NT2/D1 (cell line): Measurements from ENCODE around the gene RMRP.

ENCODE experiments used
- DNase-seq: peaks from one replicate; pipeline ENCODE4 v3.0.0-alpha.2; 2011; ENCODE audit warnings: low read depth, low spot score
- H3K27me3 ChIP-seq: 2 replicates; pipeline ENCODE4 v1.6.0; 2011; ENCODE audit warnings: mild to moderate bottlenecking; ENCODE audit not compliant: insufficient read length, insufficient read depth
- H3K36me3 ChIP-seq: 2 replicates; pipeline ENCODE4 v1.6.1; 2011; ENCODE audit warnings: mild to moderate bottlenecking, low read length, mixed read lengths; ENCODE audit not compliant: insufficient read depth, insufficient read length
- H3K4me1 ChIP-seq: 2 replicates; pipeline ENCODE4 v1.5.1; 2011; ENCODE audit not compliant: insufficient read depth, insufficient read length
- H3K4me3 ChIP-seq: 2 replicates; pipeline ENCODE4 v1.5.1; 2011; ENCODE audit warnings: low read depth; ENCODE audit not compliant: insufficient read length
- H3K9ac ChIP-seq: 2 replicates; pipeline ENCODE4 v1.6.0; 2011; ENCODE audit warnings: low read depth; ENCODE audit not compliant: insufficient read length
- H3K9me3 ChIP-seq: 2 replicates; pipeline ENCODE4 v1.5.1; 2011; ENCODE audit warnings: mild to moderate bottlenecking, low read length; ENCODE audit not compliant: insufficient read depth
- SUZ12 ChIP-seq: IDR thresholded peaks from 2 replicates; pipeline ENCODE4 v1.6.1; 2011; ENCODE audit not compliant: insufficient read length, insufficient read depth; ENCODE audit errors: extremely low read depth
- YY1 ChIP-seq: IDR thresholded peaks from 2 replicates; pipeline ENCODE4 v1.6.1; 2011; ENCODE audit not compliant: insufficient read length, insufficient read depth
- ZNF274 ChIP-seq: IDR thresholded peaks from 2 replicates; pipeline ENCODE4 v1.6.1; 2011; ENCODE audit warnings: mild to moderate bottlenecking, low read depth, low read length

RMRP gene

GRCh38 chr9:35658137-35658967, 533 bp upstream of the RMRP start, which contains the start of gene CCDC107:
Gene CCDC107, plus strand, starts transcription at chr9:35658292. Its CDS starts 88 bp downstream, at chr9:35658380.
- H3K36me3 ChIP-seq: peaks cover 35% of the 10 kb centered on the region
- peak; percentile 66 for DNase-seq
- H3K9ac ChIP-seq: peak within 1 kb of the TSS; percentile 97
- TF ChIP-seq YY1 (peak; percentile 50), ZNF274 (no peak)
- peaks cover 2% of the 10 kb centered on the region for H3K4me1 ChIP-seq
- no peaks in the 10 kb centered on the region for H3K9me3 ChIP-seq
- peak within 1 kb of the TSS; percentile 84 for H3K4me3 ChIP-seq
- peaks cover 7% of the 10 kb centered on the region for H3K27me3 ChIP-seq

- TF ChIP-seq ZNF274 (no peak), SUZ12 (no peak), YY1 (no peak)
- Histone ChIP-seq H3K4me1 (peaks cover under 1% of the 10 kb centered on the region), H3K9ac (peak overlapping the region; percentile 34), H3K9me3 (no peaks in the 10 kb centered on the region), H3K4me3 (peak overlapping the region; percentile 34), H3K36me3 (peaks cover 21% of the 10 kb centered on the region), H3K27me3 (peaks cover 7% of the 10 kb centered on the region)
- DNase-seq: no peak
Measured at GRCh38 chr9:35656831-35657545, 831 bp downstream of the RMRP start.

GRCh38 chr9:35656348-35656747, 1.5 kb downstream of the RMRP start:
- Histone ChIP-seq H3K36me3 (peaks cover 15% of the 10 kb centered on the region), H3K4me3 (no peak overlapping the region), H3K9me3 (no peaks in the 10 kb centered on the region), H3K27me3 (peaks cover 7% of the 10 kb centered on the region), H3K9ac (no peak overlapping the region), H3K4me1 (peaks cover 4% of the 10 kb centered on the region)
- no peak for DNase-seq
- TF ChIP-seq YY1 (no peak), ZNF274 (no peak), SUZ12 (no peak)

GRCh38 chr9:35653611-35654010, 4.2 kb downstream of the RMRP start:
- Histone ChIP-seq H3K36me3 (no peaks in the 10 kb centered on the region), H3K27me3 (peaks cover 7% of the 10 kb centered on the region), H3K4me3 (no peak overlapping the region), H3K4me1 (peaks cover 22% of the 10 kb centered on the region), H3K9me3 (no peaks in the 10 kb centered on the region), H3K9ac (no peak overlapping the region)
- no peak for DNase-seq
- TF ChIP-seq SUZ12: no peak

GRCh38 chr9:35652829-35653209, 5.0 kb downstream of the RMRP start:
- H3K27me3 ChIP-seq: peaks cover 15% of the 10 kb centered on the region
- H3K36me3 ChIP-seq: no peaks in the 10 kb centered on the region
- DNase-seq: no peak
- no peak for TF ChIP-seq YY1
- TF ChIP-seq SUZ12: no peak
- TF ChIP-seq ZNF274: no peak
- no peaks in the 10 kb centered on the region for H3K9me3 ChIP-seq
- no peak overlapping the region for H3K9ac ChIP-seq
- no peak overlapping the region for H3K4me3 ChIP-seq
- H3K4me1 ChIP-seq: peaks cover 22% of the 10 kb centered on the region

- DNase-seq: no peak
- peaks cover 22% of the 10 kb centered on the region for H3K27me3 ChIP-seq
- H3K9ac ChIP-seq: no peak overlapping the region
Measured at GRCh38 chr9:35651956-35652828, 5.6 kb downstream of the RMRP start.

More at GRCh38 chr9:35651956-35652828, 5.6 kb downstream of the RMRP start:
- TF ChIP-seq SUZ12: no peak
- TF ChIP-seq YY1: no peak
- no peaks in the 10 kb centered on the region for H3K36me3 ChIP-seq
- no peak overlapping the region for H3K4me3 ChIP-seq
- peaks cover 24% of the 10 kb centered on the region for H3K4me1 ChIP-seq
- H3K9me3 ChIP-seq: no peaks in the 10 kb centered on the region
